IMR-90 (cell line): ENCODE measurements around the gene DESI1. TPM values are rescaled to one million over a fixed set of nuclear protein-coding genes. Genes with fewer than 3 reads are reported as not detected.

Experiments used
- ATAC-seq: fragments of 200-7000 bp; cut with Tn5 transposase; 2 replicates; pipeline ENCODE4 v1.9.1; 2020; ENCODE audit warnings: low read depth, mild to moderate bottlenecking, moderate library complexity
- BruUV-seq: library from RNA; stranded (reverse); fragments of 400-500 nt; replicated peaks from 2 replicates; lab custom pipeline; 2021; lab: Mats Ljungman, UMichigan
- CTCF ChIA-PET: fragments of 300-600 bp; formaldehyde crosslinking; extraction: SDS; loops from one replicate; lab custom pipeline; 2021; ENCODE audit warnings: antibody characterized with exemption; lab: Yijun Ruan, JAX
- POLR2A ChIA-PET: fragments of 300-600 bp; sonication (Branson Sonifier 250); formaldehyde crosslinking; loops from one replicate; lab custom pipeline; 2022; ENCODE audit warnings: antibody characterized with exemption; ENCODE audit not compliant: unreplicated experiment; lab: Charles Lee
- DNase-seq: peaks from one replicate; pipeline ENCODE4 v3.0.0; 2013
- H2AFZ ChIP-seq: replicated peaks from 2 replicates; pipeline ENCODE3; 2013; ENCODE audit warnings: low read length, mild to moderate bottlenecking; ENCODE audit not compliant: poor library complexity
- H2AK5ac ChIP-seq: 2 replicates; pipeline ENCODE4 v1.6.1; 2013; ENCODE audit warnings: low read depth, low read length, inconsistent platforms
- H2AK9ac ChIP-seq: replicated peaks from 2 replicates; pipeline ENCODE3; 2013; ENCODE audit warnings: mild to moderate bottlenecking, low read depth, low read length, moderate library complexity; ENCODE audit not compliant: poor library complexity
- H2BK120ac ChIP-seq: 2 replicates; pipeline ENCODE4 v1.6.1; 2013; ENCODE audit warnings: low read depth, low read length, inconsistent platforms
- H2BK15ac ChIP-seq: 3 replicates; pipeline ENCODE4 v1.6.1; 2013; ENCODE audit warnings: low read depth, low read length, inconsistent platforms
- H2BK20ac ChIP-seq: 2 replicates; pipeline ENCODE4 v1.6.1; 2013; ENCODE audit warnings: low read depth, mild to moderate bottlenecking, inconsistent platforms, low read length, moderate library complexity
- H2BK5ac ChIP-seq: 2 replicates; pipeline ENCODE4 v1.6.1; 2013; ENCODE audit warnings: mild to moderate bottlenecking, low read depth, low read length, inconsistent platforms; ENCODE audit not compliant: poor library complexity, severe bottlenecking
- H3K14ac ChIP-seq: replicated peaks from 2 replicates; pipeline ENCODE4 v1.6.1; 2013; ENCODE audit warnings: low read depth, low read length, inconsistent platforms
- H3K18ac ChIP-seq: 2 replicates; pipeline ENCODE4 v1.6.1; 2013; ENCODE audit warnings: low read depth, low read length, control low read depth
- H3K23ac ChIP-seq: 2 replicates; pipeline ENCODE4 v1.6.1; 2013; ENCODE audit warnings: low read depth, low read length, inconsistent platforms
- H3K27ac ChIP-seq: 2 replicates; pipeline ENCODE4 v1.5.1; 2013; ENCODE audit warnings: mild to moderate bottlenecking, control low read depth, low read length; ENCODE audit not compliant: insufficient read depth
- H3K27me3 ChIP-seq: 2 replicates; pipeline ENCODE4 v1.6.1; 2013; ENCODE audit warnings: low read length; ENCODE audit not compliant: control insufficient read depth, insufficient read depth
- H3K36me3 ChIP-seq: 2 replicates; pipeline ENCODE4 v1.6.1; 2013; ENCODE audit warnings: low read length, mixed read lengths; ENCODE audit not compliant: control insufficient read depth, insufficient read depth
- H3K4ac ChIP-seq: 2 replicates; pipeline ENCODE4 v1.6.1; 2013; ENCODE audit warnings: low read depth, low read length, inconsistent platforms
- H3K4me1 ChIP-seq: 2 replicates; pipeline ENCODE4 v1.6.1; 2013; ENCODE audit warnings: low read length, mixed read lengths; ENCODE audit not compliant: control insufficient read depth, insufficient read depth
- H3K4me2 ChIP-seq: 2 replicates; pipeline ENCODE4 v1.6.1; 2013; ENCODE audit warnings: low read depth, mild to moderate bottlenecking, control low read depth, low read length, moderate library complexity
- H3K4me3 ChIP-seq: 2 replicates; pipeline ENCODE4 v1.5.1; 2013; ENCODE audit warnings: low read depth, mild to moderate bottlenecking, control low read depth, low read length, moderate library complexity; ENCODE audit not compliant: insufficient read depth
- H3K56ac ChIP-seq: 2 replicates; pipeline ENCODE4 v1.6.1; 2013; ENCODE audit warnings: low read length, inconsistent platforms; ENCODE audit not compliant: insufficient read depth; ENCODE audit errors: extremely low read depth
- H3K79me1 ChIP-seq, 2 experiments: 2 replicates each; pipeline ENCODE4 v1.6.1; 2013; ENCODE audit warnings: low read length in 2 of 2, inconsistent platforms in 1 of 2, low read depth in 1 of 2
- H3K9ac ChIP-seq: 2 replicates; pipeline ENCODE4 v1.6.1; 2013; ENCODE audit warnings: low read depth, low read length, control low read depth
- H3K9me1 ChIP-seq: 2 replicates; pipeline ENCODE4 v1.6.1; 2013; ENCODE audit warnings: low read length, inconsistent platforms; ENCODE audit not compliant: insufficient read depth
- H3K9me3 ChIP-seq: 2 replicates; pipeline ENCODE4 v1.6.1; 2013; ENCODE audit warnings: low read length; ENCODE audit not compliant: control insufficient read depth, insufficient read depth
- H4K20me1 ChIP-seq: 2 replicates; pipeline ENCODE4 v1.6.1; 2013; ENCODE audit warnings: low read length, inconsistent platforms; ENCODE audit not compliant: insufficient read depth
- H4K5ac ChIP-seq: 2 replicates; pipeline ENCODE4 v1.6.1; 2013; ENCODE audit warnings: mild to moderate bottlenecking, low read depth, low read length, control low read depth
- H4K8ac ChIP-seq, 2 experiments: 2 replicates each; pipeline ENCODE4 v1.6.1; 2013; ENCODE audit warnings: low read depth in 2 of 2, low read length in 2 of 2, control low read depth in 1 of 2, inconsistent platforms in 1 of 2
- H4K91ac ChIP-seq: 2 replicates; pipeline ENCODE4 v1.6.1; 2013; ENCODE audit warnings: low read depth, low read length, inconsistent platforms; ENCODE audit not compliant: insufficient read depth
- CEBPB ChIP-seq: IDR thresholded peaks from 2 replicates; pipeline ENCODE4 v1.6.1; 2012; ENCODE audit warnings: low read depth, low read length, improper control_type of control experiment
- CHD1 ChIP-seq: IDR thresholded peaks from 2 replicates; pipeline ENCODE4 v1.6.1; 2012; ENCODE audit warnings: low read depth, low read length, improper control_type of control experiment
- CTCF ChIP-seq: conservative IDR thresholded peaks from 2 replicates; pipeline ENCODE4 v1.5.1; 2012; ENCODE audit warnings: mild to moderate bottlenecking, low read depth, low read length, improper control_type of control experiment
- FOS ChIP-seq: fragments of 150-350 bp; IDR thresholded peaks from 2 replicates; pipeline ENCODE4 v1.6.1; 2016; ENCODE audit warnings: low read depth, low read length
- MAFK ChIP-seq: IDR thresholded peaks from 2 replicates; pipeline ENCODE4 v1.6.1; 2012; ENCODE audit warnings: low read depth, low read length, improper control_type of control experiment
- MAZ ChIP-seq: IDR thresholded peaks from 2 replicates; pipeline ENCODE4 v1.6.1; 2012; ENCODE audit warnings: low read depth, mild to moderate bottlenecking, low read length, improper control_type of control experiment, moderate library complexity, borderline replicate concordance
- MXI1 ChIP-seq: IDR thresholded peaks from 2 replicates; pipeline ENCODE4 v1.6.1; 2012; ENCODE audit warnings: low read depth, mild to moderate bottlenecking, low read length, moderate library complexity, borderline replicate concordance
- POLR2A ChIP-seq: IDR thresholded peaks from 2 replicates; pipeline ENCODE4 v1.6.1; 2012; ENCODE audit warnings: mild to moderate bottlenecking, low read depth, low read length
- RAD21 ChIP-seq: IDR thresholded peaks from 2 replicates; pipeline ENCODE4 v1.6.1; 2012; ENCODE audit warnings: low read length, improper control_type of control experiment
- RCOR1 ChIP-seq: IDR thresholded peaks from 2 replicates; pipeline ENCODE4 v1.6.1; 2012; ENCODE audit warnings: mild to moderate bottlenecking, low read length, improper control_type of control experiment; ENCODE audit not compliant: insufficient replicate concordance
- RFX5 ChIP-seq: IDR thresholded peaks from 2 replicates; pipeline ENCODE4 v1.8.0; 2012; ENCODE audit warnings: low read depth, mild to moderate bottlenecking, low read length, moderate library complexity
- SMC3 ChIP-seq: fragments of 150-350 bp; IDR thresholded peaks from 2 replicates; pipeline ENCODE4 v1.6.1; 2016; ENCODE audit warnings: low read depth, mild to moderate bottlenecking, antibody characterized with exemption, low read length, moderate library complexity
- WGBS, 2 experiments: methylation state at CpG; one replicate each; pipeline versions ENCODE4 v1.1.5 to v1.1.7; 2013; ENCODE audit warnings: missing lambda C conversion rate in 2 of 2; ENCODE audit not compliant: insufficient read length in 1 of 2; ENCODE audit errors: extremely low coverage in 2 of 2; 5-methylcytosine and 5-hydroxymethylcytosine counted together
- dilution Hi-C: fragments of 300-500 bp; cut with HindIII; formaldehyde crosslinking; loops from one replicate; pipeline ENCODE4 v1.14.3; 2018; ENCODE audit warnings: low sequenced_read_pairs; ENCODE audit not compliant: unreplicated experiment
- in situ Hi-C: fragments of 300-500 bp; cut with MboI; formaldehyde crosslinking; loops from 3 replicates; pipeline ENCODE4 v1.14.3; 2019; ENCODE audit warnings: low sequenced_read_pairs, inconsistent platforms, mixed read lengths
- intact Hi-C: fragments of 100-400 bp; cut with micrococcal nuclease; formaldehyde crosslinking; loops from 2 replicates; pipeline ENCODE4 v1.10.0; 2022
- polyA plus RNA-seq, 3 experiments: library from polyadenylated mRNA; depleted of rRNA; stranded (reverse); fragments of >200 nt; gene quantifications; 2 replicates each; pipeline ENCODE4 v1.2.3, GENCODE V29; 2012; ENCODE audit warnings: low replicate concordance in 1 of 3
- total RNA-seq: library from RNA; depleted of rRNA; stranded (reverse); fragments of >200 nt; gene quantifications from 2 replicates; pipeline ENCODE4 v1.2.3, GENCODE V29; 2012
- TF ChIP-seq, protein P1 (sequence below): fragments of 150-350 bp; IDR thresholded peaks from 2 replicates; pipeline ENCODE4 v1.6.1; 2017; ENCODE audit warnings: mild to moderate bottlenecking, antibody characterized with exemption, low read length, low read depth

The DESI1 gene
- total and polyA plus RNA-seq, 2 of the 4 experiments (the other 2 are of a cell fraction) = 14.5 to 24.9 TPM

GRCh38 chr22:41650229-41650628 lies 29.4 kb upstream of the DESI1 start:
- H2AK5ac ChIP-seq = no peak overlapping the region
- peaks cover 67% of the 10 kb centered on the region for H3K36me3 ChIP-seq
- TF ChIP-seq MXI1 (no peak), CHD1 (no peak), MAZ (no peak), POLR2A (no peak), CTCF (no peak), FOS (no peak), RAD21 (no peak), RFX5 (no peak), RCOR1 (no peak), MAFK (no peak), CEBPB (no peak), SMC3 (no peak)
- TF ChIP-seq, protein P1, sequence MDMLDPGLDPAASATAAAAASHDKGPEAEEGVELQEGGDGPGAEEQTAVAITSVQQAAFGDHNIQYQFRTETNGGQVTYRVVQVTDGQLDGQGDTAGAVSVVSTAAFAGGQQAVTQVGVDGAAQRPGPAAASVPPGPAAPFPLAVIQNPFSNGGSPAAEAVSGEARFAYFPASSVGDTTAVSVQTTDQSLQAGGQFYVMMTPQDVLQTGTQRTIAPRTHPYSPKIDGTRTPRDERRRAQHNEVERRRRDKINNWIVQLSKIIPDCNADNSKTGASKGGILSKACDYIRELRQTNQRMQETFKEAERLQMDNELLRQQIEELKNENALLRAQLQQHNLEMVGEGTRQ = no peak
- ATAC-seq (no peak), DNase-seq (no peak)
- dilution Hi-C loops (no loop called here), intact Hi-C loops (no loop called here), in situ Hi-C loops (no loop called here)
- H3K27me3 ChIP-seq = no peaks in the 10 kb centered on the region
- no peak overlapping the region for H3K27ac ChIP-seq
- H4K20me1 ChIP-seq = no peaks in the 10 kb centered on the region; the same call in none of the 2 replicates
- H3K18ac ChIP-seq = no peak overlapping the region
- H2BK20ac ChIP-seq = no peak overlapping the region
- no peak overlapping the region for H3K4me3 ChIP-seq
- H2BK120ac ChIP-seq = no peak overlapping the region
- no TSS peak for BruUV-seq
- no peak overlapping the region for H2AK9ac ChIP-seq
- CTCF ChIA-PET = no interaction called here
- peaks cover 5% of the 10 kb centered on the region; the same call in 1 of the 2 replicates for H3K9me1 ChIP-seq
- no peak overlapping the region for H4K8ac ChIP-seq
- no peak overlapping the region for H3K4ac ChIP-seq
- H4K5ac ChIP-seq = no peak overlapping the region
- no peak overlapping the region for H3K56ac ChIP-seq
- H3K9ac ChIP-seq = no peak overlapping the region
- POLR2A ChIA-PET = no interaction called here
- H3K79me1 ChIP-seq = peaks cover 34 to 59% of the 10 kb centered on the region in 2 experiments
- no peak overlapping the region for H3K4me2 ChIP-seq
- H3K23ac ChIP-seq = no peak overlapping the region
- WGBS, 2 experiments = no CpG with 5 or more reads among the region's 1 CpG
- no peak overlapping the region for H2BK15ac ChIP-seq
- no peaks in the 10 kb centered on the region; the same call in 1 of the 2 replicates for H3K4me1 ChIP-seq
- no peaks in the 10 kb centered on the region for H3K9me3 ChIP-seq
- no peak overlapping the region for H2BK5ac ChIP-seq
- no peak overlapping the region for H2AFZ ChIP-seq
- H4K91ac ChIP-seq = no peak overlapping the region
- H3K14ac ChIP-seq = no peak overlapping the region
